ENCODE data around the gene ANGEL1. TPM values are rescaled to one million over a fixed set of nuclear protein-coding genes. Genes with fewer than 3 reads are reported as not detected.
A peak's percentile ranks its signal among the peaks of the same experiment; 100 is the strongest.

The ANGEL1 gene
- total RNA-seq, 2 experiments from 2014 or later, result 17.6 to 33.7 TPM

GRCh38 chr14:76768671-76769500 is 43.8 kb downstream of the ANGEL1 start:
- CTCF ChIA-PET (ENCODE audit: unreplicated experiment), result interaction anchor here (0.7 kb wide), 1 partner anchor 21 kb away, joined by 6 read pairs; no protein-coding TSS in a partner anchor
- H3K4me3 ChIP-seq (ENCODE audit: low read depth, low read length, poor library complexity, severe bottlenecking), result no peak overlapping the region
- POLR2A ChIA-PET, result interaction anchor here (1.7 kb wide), 1 partner anchor 12 kb away, joined by 3 read pairs; no protein-coding TSS in a partner anchor
- H3K9me3 ChIP-seq (ENCODE audit: low read length), result no peaks in the 10 kb centered on the region
- H2AFZ ChIP-seq (ENCODE audit: low read length), result peak overlapping the region; percentile 44; the same call in 1 of the 2 replicates
- no TSS peak for BruUV-seq (replicated peaks)
- no peaks in the 10 kb centered on the region for H4K20me1 ChIP-seq (ENCODE audit: insufficient read depth, low read length)
- no peaks in the 10 kb centered on the region for H3K9me2 ChIP-seq (ENCODE audit: insufficient read depth, low read length)
- TF ChIP-seq CTCF (conservative IDR thresholded peaks at IDR 0.05; ENCODE audit: low read length) (no peak), EZH2phosphoT487 (IDR thresholded peaks at IDR 0.05; ENCODE audit: borderline replicate concordance, low read depth, low read length) (no peak)
- intact Hi-C loops (cut with micrococcal nuclease; ENCODE audit: unreplicated experiment), result no loop called here
- peaks cover 11% of the 10 kb centered on the region for H3K4me1 ChIP-seq (ENCODE audit: insufficient read depth, low read length, poor library complexity, severe bottlenecking)
- H3K36me3 ChIP-seq (ENCODE audit: insufficient read depth, low read length), result no peaks in the 10 kb centered on the region
- H3K79me2 ChIP-seq (ENCODE audit: insufficient read depth, low read depth, low read length), result no peaks in the 10 kb centered on the region
- H3K27ac ChIP-seq (ENCODE audit: low read depth, low read length, poor library complexity, severe bottlenecking), result no peak overlapping the region
- DNase-seq (ENCODE audit: low spot score), result no peak
- H3K4me2 ChIP-seq (ENCODE audit: low read length), result no peak overlapping the region

GRCh38 chr14:76767681-76768656 is 44.7 kb downstream of the ANGEL1 start:
- POLR2A ChIA-PET, result interaction anchor here (1.7 kb wide), 1 partner anchor 13 kb away, joined by 3 read pairs; no protein-coding TSS in a partner anchor
- Histone ChIP-seq H2AFZ (ENCODE audit: low read length) (peak overlapping the region; percentile 44), H3K9me2 (ENCODE audit: insufficient read depth, low read length) (no peaks in the 10 kb centered on the region), H3K9me3 (ENCODE audit: low read length) (no peaks in the 10 kb centered on the region), H3K4me1 (ENCODE audit: insufficient read depth, low read length, poor library complexity, severe bottlenecking) (peaks cover 11% of the 10 kb centered on the region), H3K4me3 (ENCODE audit: low read depth, low read length, poor library complexity, severe bottlenecking) (no peak overlapping the region), H3K79me2 (ENCODE audit: insufficient read depth, low read depth, low read length) (no peaks in the 10 kb centered on the region), H4K20me1 (ENCODE audit: insufficient read depth, low read length) (no peaks in the 10 kb centered on the region), H3K36me3 (ENCODE audit: insufficient read depth, low read length) (no peaks in the 10 kb centered on the region), H3K4me2 (ENCODE audit: low read length) (no peak overlapping the region), H3K27ac (ENCODE audit: low read depth, low read length, poor library complexity, severe bottlenecking) (no peak overlapping the region)
- CTCF ChIA-PET (ENCODE audit: unreplicated experiment), result no interaction called here
- intact Hi-C loops (cut with micrococcal nuclease; ENCODE audit: unreplicated experiment), result no loop called here
- DNase-seq (ENCODE audit: low spot score), result peak; percentile 8
- no TSS peak for BruUV-seq (replicated peaks)
- TF ChIP-seq EZH2phosphoT487 (IDR thresholded peaks at IDR 0.05; ENCODE audit: borderline replicate concordance, low read depth, low read length) (no peak), CTCF (conservative IDR thresholded peaks at IDR 0.05; ENCODE audit: low read length) (no peak)

All from OCI-LY7 (cell line).